Kidney tubule cell (primary cell): ENCODE measurements around the gene MCCD1.
"Not testable (repeated sequence)": the region's sequence is repeated elsewhere in the genome, so short reads cannot be mapped to it uniquely, and the experiment has no call there.

Experiments used
- DNase-seq: peaks from one replicate; pipeline ENCODE4 v3.0.0-alpha.2; 2018; ENCODE audit warnings: low spot score

Gene MCCD1

DNA sequence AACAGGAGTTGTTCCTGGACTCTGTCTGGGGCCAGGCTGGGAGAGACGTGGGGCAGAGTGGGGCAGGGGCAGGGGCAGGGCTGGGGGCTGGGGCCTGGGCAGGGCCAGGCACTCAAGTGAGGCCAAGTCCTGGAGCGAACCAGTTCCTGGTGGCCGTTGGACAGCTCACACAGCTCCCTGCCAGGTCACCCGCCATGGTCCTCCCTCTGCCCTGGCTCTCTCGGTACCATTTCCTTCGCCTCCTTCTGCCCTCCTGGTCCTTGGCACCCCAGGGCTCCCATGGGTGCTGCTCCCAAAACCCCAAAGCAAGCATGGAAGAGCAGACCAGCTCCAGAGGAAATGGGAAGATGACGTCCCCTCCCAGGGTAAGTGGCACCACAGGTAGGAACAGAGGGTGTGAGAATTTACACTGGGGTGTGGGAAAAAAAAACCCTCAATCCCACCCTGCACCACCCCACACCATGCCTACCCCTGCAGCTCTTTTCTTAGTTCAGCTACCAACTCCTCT, at the start of gene MCCD1:
Gene MCCD1 (plus strand): TSS at position 142 of the 508 bp plus-strand sequence. CDS start 53 bp downstream, at position 195.
- DNase-seq: peak; percentile 19

DNA sequence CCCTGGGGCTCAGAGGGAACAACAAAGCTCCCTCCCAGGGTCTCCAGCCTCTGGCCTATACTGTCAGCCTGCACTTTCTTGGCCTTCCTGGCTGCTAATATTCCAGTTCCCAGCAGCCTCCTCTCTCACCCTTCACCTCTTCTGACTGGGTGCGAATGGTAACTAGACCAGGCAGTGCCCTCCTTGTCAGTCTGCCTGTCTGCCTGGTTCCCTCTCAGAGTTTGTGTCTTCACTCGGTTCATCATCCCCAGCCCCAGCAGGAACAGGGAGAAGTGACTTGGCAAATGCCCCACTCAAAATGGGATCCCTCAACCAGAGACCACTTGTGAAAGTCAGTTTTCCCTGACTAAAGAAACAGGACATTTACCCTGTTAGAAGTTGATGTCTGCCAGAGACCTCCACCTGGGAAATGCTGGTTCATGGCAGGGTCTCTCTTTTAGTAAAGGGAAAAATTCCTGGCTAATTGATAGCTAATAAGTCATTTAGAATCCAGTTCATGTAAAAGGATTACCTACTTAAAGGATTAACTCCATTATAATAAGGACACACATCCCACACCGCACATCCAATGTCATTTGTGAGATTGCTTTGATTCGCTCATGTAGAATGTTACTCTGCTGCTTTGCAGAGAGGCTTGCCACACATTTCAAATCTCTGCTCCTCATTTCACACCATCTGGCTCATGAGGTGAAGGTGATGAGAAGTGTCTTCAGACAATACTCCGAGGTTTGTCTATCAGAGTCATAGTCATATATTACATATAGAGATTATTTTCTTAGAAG, 49.4 kb upstream of the MCCD1 start:
- DNase-seq: no peak

GRCh38 chr6:31479933-31480535, 48.7 kb upstream of the MCCD1 start:
- no peak for DNase-seq

DNA sequence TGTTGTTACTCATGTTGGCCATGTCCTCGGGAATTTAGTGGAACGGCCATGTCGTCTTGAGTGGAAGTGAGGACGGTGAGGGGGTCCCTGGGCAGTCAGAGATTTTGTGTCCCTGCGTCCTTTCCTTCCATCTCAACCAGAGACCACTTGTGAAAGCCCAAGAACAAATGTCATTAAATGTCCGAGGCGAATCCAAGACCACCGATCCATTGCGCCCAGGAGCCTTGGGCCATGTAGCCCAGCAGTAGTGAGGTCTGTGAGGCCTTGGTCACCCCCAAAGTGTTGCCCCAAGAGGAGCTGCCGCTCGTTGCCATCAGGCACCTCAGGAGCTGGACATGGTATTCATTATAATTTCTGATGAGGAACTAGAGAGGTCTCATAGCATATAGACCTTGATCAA, 48.2 kb upstream of the MCCD1 start:
- DNase-seq: no peak

DNA sequence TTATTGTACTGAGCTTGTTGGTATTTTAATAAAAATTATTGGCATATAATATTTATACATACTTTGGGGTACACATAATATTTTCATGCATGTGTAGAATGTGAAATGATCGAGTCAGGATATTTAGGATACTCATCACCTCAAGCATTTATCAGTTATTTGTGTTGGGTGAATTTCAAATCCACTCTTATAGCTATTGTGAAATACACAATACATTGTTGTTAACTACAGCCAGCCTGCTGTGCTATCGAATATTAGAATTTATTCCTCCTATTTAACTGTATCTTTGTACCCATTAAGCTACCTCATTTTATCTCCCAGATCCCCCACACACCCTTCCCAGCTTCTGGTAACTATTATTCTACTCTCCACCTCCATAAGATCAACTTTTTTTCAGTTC, 45.4 kb upstream of the MCCD1 start:
- no peak for DNase-seq

- DNase-seq: no peak
Observed at GRCh38 chr6:31485055-31485454, 43.7 kb upstream of the MCCD1 start.

DNA sequence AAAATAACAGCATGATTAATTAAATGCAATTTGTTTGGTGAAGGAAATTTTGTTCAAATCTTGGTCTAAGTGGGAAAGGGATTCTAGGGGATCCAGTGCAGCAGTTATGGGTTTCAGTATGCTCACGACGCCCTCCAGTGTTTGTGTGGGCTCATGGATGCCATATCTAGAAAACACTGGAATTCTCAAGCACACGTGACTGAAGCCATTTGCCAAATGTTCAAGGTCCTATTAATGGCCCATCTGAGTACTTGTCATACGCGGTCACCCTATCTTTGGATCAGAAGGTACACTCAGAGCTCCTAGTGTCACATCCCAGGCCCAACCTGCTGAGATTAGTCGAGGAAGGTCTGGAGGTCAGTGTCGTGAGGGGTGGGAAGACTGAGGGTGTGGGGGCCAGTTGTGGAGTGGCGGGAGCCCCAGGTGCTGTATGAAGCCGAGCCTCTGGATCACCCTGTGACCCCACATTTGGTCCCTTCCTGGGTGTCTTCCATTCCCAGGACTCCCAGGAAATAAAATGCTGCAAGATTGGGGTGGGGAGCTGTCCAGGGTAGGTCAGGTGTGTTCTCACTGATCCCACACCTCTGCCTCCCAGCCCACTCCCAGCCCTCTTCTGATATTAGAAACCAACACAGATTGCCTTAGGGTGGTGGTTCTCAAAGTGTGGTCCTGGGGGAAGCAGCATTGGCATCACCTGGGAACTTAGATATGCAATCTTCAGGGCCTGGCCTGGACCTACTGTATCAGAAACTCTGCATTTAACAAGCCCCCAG, 42.5 kb upstream of the MCCD1 start:
- DNase-seq: not testable (repeated sequence)

DNA sequence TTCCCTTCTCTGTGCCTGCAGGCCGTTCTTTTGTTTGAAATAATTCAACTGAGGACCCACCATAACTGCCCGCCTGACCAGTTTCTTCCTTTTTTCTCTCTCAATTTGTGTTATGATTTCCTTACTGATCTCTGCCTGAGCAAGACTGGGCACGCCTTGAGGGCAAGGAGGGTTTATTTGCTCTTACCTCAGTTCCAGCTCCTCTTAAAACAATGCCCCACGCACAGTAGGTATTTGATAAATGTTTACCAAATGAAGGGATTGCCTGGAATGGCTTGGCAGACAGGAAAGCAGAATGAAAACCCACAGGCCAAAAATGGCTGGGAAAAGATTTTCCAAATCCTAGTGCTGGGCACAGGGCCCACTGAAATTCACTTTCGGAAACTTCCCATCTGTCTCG, 41.1 kb upstream of the MCCD1 start:
- DNase-seq: not testable (repeated sequence)

DNA sequence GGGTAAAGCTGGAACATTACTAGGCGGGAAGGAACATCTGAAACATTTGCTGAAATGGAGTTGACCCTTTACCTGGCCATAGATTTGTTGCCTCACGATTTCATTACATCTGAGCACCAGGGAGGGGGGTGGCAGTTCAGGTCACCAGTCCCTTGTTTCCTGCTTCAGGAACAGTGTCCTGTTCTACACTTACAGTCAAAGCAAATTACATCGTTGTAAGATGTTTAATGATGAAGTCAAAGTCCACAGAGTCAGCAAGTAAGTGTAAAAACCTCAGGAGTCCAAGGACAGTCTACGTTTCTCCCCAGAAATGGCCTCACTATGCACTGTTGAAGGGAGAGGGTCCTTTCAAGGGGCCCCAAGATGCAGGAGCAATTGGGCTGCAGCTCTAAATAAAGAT, 39.7 kb upstream of the MCCD1 start:
- no peak for DNase-seq

- no peak for DNase-seq
Observed at GRCh38 chr6:31490115-31490873, 38.5 kb upstream of the MCCD1 start.

DNA sequence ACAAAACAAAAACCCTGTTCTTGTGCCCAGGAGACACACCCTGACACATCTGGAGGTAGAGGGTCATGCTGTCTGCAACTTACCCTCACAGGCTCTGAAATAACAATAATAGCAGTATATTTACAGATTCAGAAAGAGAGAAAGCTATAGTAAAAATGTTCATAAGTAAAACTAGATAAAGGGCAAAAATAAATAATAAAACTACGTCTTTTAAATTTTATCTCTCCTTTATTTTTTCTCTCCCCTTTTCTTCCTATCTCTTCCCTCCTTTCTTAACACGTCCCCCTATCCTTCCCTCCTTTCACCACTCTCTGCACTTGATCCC, 35.2 kb upstream of the MCCD1 start:
- DNase-seq: not testable (repeated sequence)

- peak; percentile 77 for DNase-seq
Observed at GRCh38 chr6:31493875-31494694, 34.7 kb upstream of the MCCD1 start.

- peak; percentile 57 for DNase-seq
Observed at GRCh38 chr6:31495580-31495979, 33.2 kb upstream of the MCCD1 start.

- not testable (repeated sequence) for DNase-seq
Observed at GRCh38 chr6:31496826-31497225, 31.9 kb upstream of the MCCD1 start.

DNA sequence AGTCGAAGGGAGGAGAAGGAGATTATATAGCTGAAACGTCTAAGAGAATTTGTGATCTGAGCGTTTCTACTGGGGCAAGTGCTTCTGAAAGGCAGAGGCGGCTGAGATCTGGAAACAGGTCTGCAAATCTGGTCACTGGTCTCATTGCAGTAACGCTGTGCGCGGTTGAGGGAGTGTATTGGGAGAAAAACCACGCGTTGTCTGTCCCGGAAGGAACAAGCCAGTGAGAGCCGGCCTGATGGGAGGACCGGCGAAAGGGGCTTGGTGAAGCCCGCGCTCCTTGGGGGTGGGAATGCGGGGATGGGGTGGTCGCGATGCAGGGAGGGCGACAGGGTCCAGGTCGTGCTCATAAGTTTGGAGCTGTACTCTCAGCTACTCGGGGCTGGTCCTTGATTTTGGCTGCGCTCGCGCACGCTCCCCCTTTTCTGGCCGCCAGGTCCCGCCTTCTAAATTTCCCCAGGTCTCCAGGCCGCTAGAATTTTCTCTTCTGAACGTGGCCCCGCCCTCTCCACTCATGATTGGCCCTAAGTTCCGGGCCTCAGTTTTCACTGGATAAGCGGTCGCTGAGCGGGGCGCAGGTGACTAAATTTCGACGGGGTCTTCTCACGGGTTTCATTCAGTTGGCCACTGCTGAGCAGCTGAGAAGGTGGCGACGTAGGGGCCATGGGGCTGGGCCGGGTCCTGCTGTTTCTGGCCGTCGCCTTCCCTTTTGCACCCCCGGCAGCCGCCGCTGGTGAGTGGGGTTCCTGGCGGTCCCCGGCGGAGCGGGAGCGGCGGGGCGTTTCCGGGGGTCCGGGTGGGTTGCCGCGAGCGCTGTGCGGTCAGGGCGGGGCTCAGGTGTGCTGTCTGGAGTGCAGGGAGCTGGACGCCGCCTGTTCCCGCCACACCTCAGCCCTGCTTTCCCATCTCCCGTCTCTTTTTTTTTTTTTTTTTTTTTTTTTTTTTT, 31.0 kb upstream of the MCCD1 start, which contains the start of gene MICB:
Gene MICB (plus strand): TSS at position 615 of the 946 bp plus-strand sequence. CDS start 49 bp downstream, at position 664.
- DNase-seq: peak; percentile 88

GRCh38 chr6:31498748-31499147, 30.0 kb upstream of the MCCD1 start:
- DNase-seq: peak; percentile 22

GRCh38 chr6:31499648-31500047, 29.1 kb upstream of the MCCD1 start:
- DNase-seq: not testable (repeated sequence)

GRCh38 chr6:31502586-31502985, 26.2 kb upstream of the MCCD1 start:
- no peak for DNase-seq

- not testable (repeated sequence) for DNase-seq
Observed at GRCh38 chr6:31509036-31509435, 19.7 kb upstream of the MCCD1 start.

GRCh38 chr6:31510007-31510406, 18.8 kb upstream of the MCCD1 start:
- DNase-seq: no peak
